Neuronal stem cell (in vitro differentiated cells): ENCODE data around the gene BCAM.
"Not testable (repeated sequence)": the region's sequence is repeated elsewhere in the genome, so short reads cannot be mapped to it uniquely, and the experiment has no call there.

Source experiments
- DNase-seq: peaks from one replicate; pipeline ENCODE4 v3.0.0-alpha.2; 2013; ENCODE audit warnings: low spot score
- H2AFZ ChIP-seq: one replicate; pipeline ENCODE4 v1.6.1; 2013; ENCODE audit warnings: mild to moderate bottlenecking, low read length, inconsistent platforms
- H2AK5ac ChIP-seq: 2 replicates; pipeline ENCODE4 v1.6.1; 2013; ENCODE audit warnings: low read depth, mild to moderate bottlenecking, inconsistent platforms, low read length, moderate library complexity, mixed read lengths
- H2BK120ac ChIP-seq: 2 replicates; pipeline ENCODE4 v1.6.1; 2013; ENCODE audit warnings: low read depth, mild to moderate bottlenecking, inconsistent platforms, low read length, moderate library complexity, mixed read lengths
- H2BK12ac ChIP-seq: one replicate; pipeline ENCODE4 v1.6.1; 2013; ENCODE audit warnings: low read length, inconsistent platforms
- H2BK15ac ChIP-seq: 2 replicates; pipeline ENCODE4 v1.6.1; 2013; ENCODE audit warnings: mild to moderate bottlenecking, low read length, inconsistent platforms, mixed read lengths
- H2BK5ac ChIP-seq: one replicate; pipeline ENCODE4 v1.6.1; 2013; ENCODE audit warnings: inconsistent platforms, mild to moderate bottlenecking, low read length, moderate library complexity
- H3K14ac ChIP-seq: one replicate; pipeline ENCODE4 v1.6.1; 2013; ENCODE audit warnings: low read length, inconsistent platforms
- H3K18ac ChIP-seq: 2 replicates; pipeline ENCODE4 v1.6.1; 2013; ENCODE audit warnings: low read length, inconsistent platforms
- H3K23ac ChIP-seq: 2 replicates; pipeline ENCODE4 v1.6.1; 2013; ENCODE audit warnings: low read depth, mild to moderate bottlenecking, mixed read lengths, low read length, inconsistent platforms; ENCODE audit not compliant: poor library complexity
- H3K27ac ChIP-seq: replicated peaks from 3 replicates; pipeline ENCODE4 v1.5.1; 2013; ENCODE audit warnings: low read length, inconsistent platforms
- H3K27me3 ChIP-seq, 3 experiments: 2 replicates each; pipeline ENCODE4 v1.6.1; 2013; ENCODE audit warnings: low read length in 3 of 3, mild to moderate bottlenecking in 2 of 3, inconsistent platforms in 1 of 3, low read depth in 1 of 3, mixed read lengths in 1 of 3, moderate library complexity in 1 of 3; ENCODE audit not compliant: control insufficient read depth in 3 of 3, insufficient read depth in 3 of 3
- H3K36me3 ChIP-seq, 2 donors: replicated peaks in 1 of 2; 2 replicates each; pipeline ENCODE4 v1.6.1; 2013; ENCODE audit warnings: low read length in 2 of 2; ENCODE audit not compliant: control insufficient read depth in 2 of 2, insufficient read depth in 2 of 2
- H3K4ac ChIP-seq: 2 replicates; pipeline ENCODE4 v1.6.1; 2013; ENCODE audit warnings: inconsistent platforms, mild to moderate bottlenecking, low read length, moderate library complexity
- H3K4me1 ChIP-seq, 2 donors: 1 replicate in 1 of 2; 2 replicates in 1 of 2; pipeline ENCODE4 v1.6.1; 2013; ENCODE audit warnings: low read length in 2 of 2, low read depth in 1 of 2; ENCODE audit not compliant: control insufficient read depth in 2 of 2, insufficient read depth in 1 of 2
- H3K4me2 ChIP-seq: one replicate; pipeline ENCODE4 v1.6.1; 2013; ENCODE audit warnings: mild to moderate bottlenecking, low read length, inconsistent platforms; ENCODE audit not compliant: insufficient read depth, poor library complexity, severe bottlenecking
- H3K4me3 ChIP-seq, 2 donors: 2 replicates each; pipeline ENCODE4 v1.5.1; 2013; ENCODE audit warnings: low read length in 2 of 2, mild to moderate bottlenecking in 2 of 2, inconsistent platforms in 1 of 2, moderate library complexity in 1 of 2
- H3K79me1 ChIP-seq: one replicate; pipeline ENCODE4 v1.6.1; 2013; ENCODE audit warnings: low read depth, mild to moderate bottlenecking, inconsistent platforms, low read length, moderate library complexity
- H3K9ac ChIP-seq: one replicate; pipeline ENCODE4 v1.6.1; 2013; ENCODE audit warnings: mild to moderate bottlenecking, low read depth, low read length, inconsistent platforms; ENCODE audit not compliant: poor library complexity
- H3K9me3 ChIP-seq, 2 donors: replicated peaks in 1 of 2; 2 replicates each; pipeline versions ENCODE3 to v1.6.1; 2013; ENCODE audit warnings: low read length in 2 of 2, mild to moderate bottlenecking in 2 of 2, inconsistent platforms in 1 of 2, low read depth in 1 of 2, mixed read lengths in 1 of 2, moderate library complexity in 1 of 2; ENCODE audit not compliant: control insufficient read depth in 2 of 2, insufficient read depth in 1 of 2
- H4K8ac ChIP-seq: one replicate; pipeline ENCODE4 v1.6.1; 2013; ENCODE audit warnings: low read depth, mild to moderate bottlenecking, inconsistent platforms, low read length, moderate library complexity
- H4K91ac ChIP-seq: one replicate; pipeline ENCODE4 v1.6.1; 2013; ENCODE audit warnings: low read length, low read depth, mild to moderate bottlenecking, inconsistent platforms; ENCODE audit not compliant: poor library complexity
- WGBS, 2 donors: extraction: QIAGEN DNeasy Blood & Tissue Kit; methylation state at CpG; one replicate each; pipeline ENCODE4 v1.1.7; 2013; ENCODE audit warnings: missing lambda C conversion rate in 2 of 2, mixed read lengths in 1 of 2; ENCODE audit not compliant: insufficient read length in 2 of 2, insufficient replicate concordance in 1 of 2; ENCODE audit errors: extremely low coverage in 2 of 2; 5-methylcytosine and 5-hydroxymethylcytosine counted together

The BCAM gene

DNA sequence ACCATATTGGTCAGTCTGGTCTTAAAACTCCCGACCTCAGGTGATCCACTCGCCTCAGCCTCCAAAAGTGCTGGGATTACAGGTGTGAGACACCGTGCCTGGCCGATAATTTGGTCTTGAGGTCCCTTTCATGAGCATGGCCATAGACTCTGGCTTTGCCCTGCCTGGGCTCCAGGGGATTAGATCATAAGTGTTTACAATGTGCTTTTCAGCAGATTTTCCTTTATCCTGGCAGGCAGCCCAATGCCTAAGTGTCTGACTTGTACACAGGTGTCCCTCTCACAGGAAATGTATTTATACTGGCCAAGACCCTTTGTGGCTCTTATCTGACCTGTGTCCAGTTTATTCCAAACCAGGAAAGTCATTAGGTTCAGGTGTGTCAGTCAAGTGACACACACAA lies 15.9 kb downstream of the BCAM start:
- H3K4me2 ChIP-seq, result no peak overlapping the region
- H3K27ac ChIP-seq, result no peak overlapping the region
- H3K9ac ChIP-seq, result no peak overlapping the region
- no peak overlapping the region for H3K23ac ChIP-seq
- H2AFZ ChIP-seq, result no peak overlapping the region
- H2BK120ac ChIP-seq, result no peak overlapping the region
- H4K8ac ChIP-seq, result no peak overlapping the region
- H3K9me3 ChIP-seq, result no peaks in the 10 kb centered on the region
- H2BK12ac ChIP-seq, result no peak overlapping the region
- H3K18ac ChIP-seq, result no peak overlapping the region
- H3K4me3 ChIP-seq, result no peak overlapping the region
- no peak for DNase-seq
- H2AK5ac ChIP-seq, result no peak overlapping the region
- H3K14ac ChIP-seq, result no peak overlapping the region
- H2BK5ac ChIP-seq, result no peak overlapping the region
- H3K79me1 ChIP-seq, result no peaks in the 10 kb centered on the region
- WGBS, 2 donors, result no CpG with 5 or more reads among the region's 4 CpGs
- H3K4ac ChIP-seq, result no peak overlapping the region
- H4K91ac ChIP-seq, result no peak overlapping the region
- no peaks in the 10 kb centered on the region for H3K36me3 ChIP-seq
- H3K27me3 ChIP-seq, result peaks cover 0 to 16% (median 0%) of the 10 kb centered on the region in 3 experiments
- H3K4me1 ChIP-seq, result peaks cover 5 to 6% of the 10 kb centered on the region in 2 donors
- no peak overlapping the region for H2BK15ac ChIP-seq

DNA sequence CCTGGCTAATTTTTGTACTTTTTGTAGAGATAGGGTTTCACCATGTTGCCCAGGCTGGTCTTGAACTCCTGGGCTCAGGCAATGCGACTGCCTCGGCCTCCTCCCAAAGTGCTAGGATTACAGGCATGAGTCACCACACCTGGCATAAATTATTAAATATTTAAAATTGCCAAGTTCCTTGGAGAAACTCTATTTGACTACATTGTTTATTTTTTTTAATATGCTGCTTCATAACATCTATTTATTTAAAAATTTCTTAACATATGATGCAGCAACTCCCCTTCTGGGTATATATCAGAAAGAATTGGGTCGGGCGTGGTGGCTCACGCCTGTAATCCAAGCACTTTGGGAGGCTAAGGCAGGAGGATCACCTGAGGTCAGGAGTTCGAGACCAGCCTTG lies 24.0 kb downstream of the BCAM start:
- H3K14ac ChIP-seq, H2BK12ac ChIP-seq, H3K4ac ChIP-seq, H3K23ac ChIP-seq, H4K91ac ChIP-seq, H3K9ac ChIP-seq, H3K36me3 ChIP-seq, DNase-seq, H3K27ac ChIP-seq, H3K4me1 ChIP-seq, H2AFZ ChIP-seq, H3K9me3 ChIP-seq, H3K18ac ChIP-seq, H3K79me1 ChIP-seq, H2BK120ac ChIP-seq, H2AK5ac ChIP-seq, H3K27me3 ChIP-seq, H4K8ac ChIP-seq, H2BK5ac ChIP-seq, H2BK15ac ChIP-seq, H3K4me3 ChIP-seq, H3K4me2 ChIP-seq: not testable (repeated sequence)
- WGBS, 2 donors, result no CpG with 5 or more reads among the region's 6 CpGs

DNA sequence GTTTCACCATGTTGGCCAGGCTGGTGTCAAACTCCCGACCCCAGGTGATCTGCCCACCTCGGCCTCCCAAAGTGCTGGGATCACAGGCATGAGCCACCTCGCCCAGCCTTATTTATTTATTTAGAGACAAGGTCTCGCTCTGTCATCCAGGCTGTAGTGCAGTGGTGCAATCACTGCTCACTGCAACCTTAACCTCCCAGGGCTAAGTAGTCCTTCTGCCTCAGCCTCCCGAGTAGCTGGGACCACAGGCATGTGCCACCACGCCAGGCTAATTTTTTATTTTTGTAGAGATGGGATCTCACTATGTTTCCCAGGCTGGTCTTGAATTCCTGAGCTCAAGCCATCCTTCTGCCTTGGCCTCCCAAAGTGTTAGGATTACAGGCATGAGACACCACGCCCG lies 25.5 kb downstream of the BCAM start:
- not testable (repeated sequence) for H3K18ac ChIP-seq, DNase-seq, H3K27ac ChIP-seq, H3K4me1 ChIP-seq, H2BK120ac ChIP-seq, H3K27me3 ChIP-seq, H3K4me2 ChIP-seq, H2AFZ ChIP-seq, H2BK12ac ChIP-seq, H4K8ac ChIP-seq, H3K79me1 ChIP-seq, H3K14ac ChIP-seq, H3K4me3 ChIP-seq, H2BK5ac ChIP-seq, H3K9ac ChIP-seq, H3K23ac ChIP-seq, H2BK15ac ChIP-seq, H3K36me3 ChIP-seq, H3K9me3 ChIP-seq, H4K91ac ChIP-seq, H3K4ac ChIP-seq, H2AK5ac ChIP-seq
- WGBS, 2 donors, result no CpG with 5 or more reads among the region's 8 CpGs

DNA sequence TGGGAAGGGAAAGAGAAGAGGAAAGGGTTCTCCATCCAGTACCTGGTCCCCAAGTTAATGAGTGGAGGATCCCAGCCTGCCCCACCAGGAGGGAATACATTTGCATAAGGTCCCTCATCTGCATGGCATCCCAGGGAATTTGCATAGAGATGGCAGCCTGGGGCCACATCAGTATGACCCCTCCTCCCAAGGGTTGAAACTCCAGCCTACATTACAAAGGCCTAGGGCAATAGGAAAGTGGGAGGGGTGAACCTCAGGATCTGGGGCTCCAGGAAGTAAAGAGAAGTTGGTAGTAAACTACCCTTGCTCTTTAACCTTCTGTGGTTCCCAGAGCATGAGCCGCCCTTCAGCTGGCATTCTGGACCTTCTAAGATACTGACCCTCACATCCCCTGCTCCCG lies 30.4 kb downstream of the BCAM start:
- no CpG with 5 or more reads among the region's 2 CpGs for WGBS, 2 donors
- Histone ChIP-seq H3K36me3 (no peaks in the 10 kb centered on the region), H3K23ac (no peak overlapping the region), H2BK5ac (no peak overlapping the region), H3K27me3 (no peaks in the 10 kb centered on the region), H3K9ac (no peak overlapping the region), H2AK5ac (no peak overlapping the region), H3K79me1 (no peaks in the 10 kb centered on the region), H3K9me3 (no peaks in the 10 kb centered on the region), H3K4me1 (no peaks in the 10 kb centered on the region), H3K4me3 (no peak overlapping the region), H3K18ac (no peak overlapping the region), H2BK12ac (no peak overlapping the region), H4K91ac (no peak overlapping the region), H2BK15ac (no peak overlapping the region), H2BK120ac (no peak overlapping the region), H3K27ac (no peak overlapping the region), H4K8ac (no peak overlapping the region), H3K4ac (no peak overlapping the region), H2AFZ (no peak overlapping the region), H3K14ac (no peak overlapping the region), H3K4me2 (no peak overlapping the region)
- no peak for DNase-seq
